ENCODE measurements around the gene LARGE2.

DNA sequence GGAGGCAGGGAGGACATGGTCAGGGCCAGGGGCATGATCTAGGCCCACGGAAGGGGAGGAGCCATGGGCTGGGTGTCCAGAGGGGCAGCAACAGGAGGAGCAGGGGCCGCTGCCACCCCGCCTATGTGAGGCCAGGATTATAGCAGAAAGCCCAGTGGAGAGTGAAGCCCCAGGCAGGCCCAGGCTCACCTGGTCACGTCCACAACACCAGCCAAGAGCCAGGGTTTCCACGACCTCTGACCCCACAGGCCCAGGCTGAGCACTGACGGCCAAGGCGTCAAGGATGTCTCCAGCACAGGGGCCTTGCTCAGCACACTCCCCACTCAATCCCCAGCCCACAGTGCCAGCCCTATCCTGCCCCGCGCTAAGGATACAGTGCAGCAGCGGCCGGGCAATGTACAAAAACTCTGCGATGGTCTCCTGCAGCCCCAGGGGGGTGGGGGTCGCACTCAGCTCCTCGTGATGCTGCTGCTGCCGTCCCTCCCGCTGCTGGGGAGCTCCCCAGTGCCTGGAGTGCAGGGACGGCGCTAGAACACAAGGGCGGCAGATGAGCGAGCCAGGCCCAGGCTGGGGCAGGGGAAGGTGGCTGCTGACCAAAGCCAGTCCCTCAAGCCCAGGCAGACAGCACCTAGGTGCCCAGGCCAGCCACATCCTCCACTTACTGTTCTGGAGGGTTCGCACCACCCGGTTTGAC, 8.4 kb upstream of the LARGE2 start:
- TF ChIP-seq, protein P1, sequence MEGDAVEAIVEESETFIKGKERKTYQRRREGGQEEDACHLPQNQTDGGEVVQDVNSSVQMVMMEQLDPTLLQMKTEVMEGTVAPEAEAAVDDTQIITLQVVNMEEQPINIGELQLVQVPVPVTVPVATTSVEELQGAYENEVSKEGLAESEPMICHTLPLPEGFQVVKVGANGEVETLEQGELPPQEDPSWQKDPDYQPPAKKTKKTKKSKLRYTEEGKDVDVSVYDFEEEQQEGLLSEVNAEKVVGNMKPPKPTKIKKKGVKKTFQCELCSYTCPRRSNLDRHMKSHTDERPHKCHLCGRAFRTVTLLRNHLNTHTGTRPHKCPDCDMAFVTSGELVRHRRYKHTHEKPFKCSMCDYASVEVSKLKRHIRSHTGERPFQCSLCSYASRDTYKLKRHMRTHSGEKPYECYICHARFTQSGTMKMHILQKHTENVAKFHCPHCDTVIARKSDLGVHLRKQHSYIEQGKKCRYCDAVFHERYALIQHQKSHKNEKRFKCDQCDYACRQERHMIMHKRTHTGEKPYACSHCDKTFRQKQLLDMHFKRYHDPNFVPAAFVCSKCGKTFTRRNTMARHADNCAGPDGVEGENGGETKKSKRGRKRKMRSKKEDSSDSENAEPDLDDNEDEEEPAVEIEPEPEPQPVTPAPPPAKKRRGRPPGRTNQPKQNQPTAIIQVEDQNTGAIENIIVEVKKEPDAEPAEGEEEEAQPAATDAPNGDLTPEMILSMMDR (IDR thresholded peaks at IDR 0.05; ENCODE audit: borderline replicate concordance, extremely low read depth, low read length, poor library complexity, severe bottlenecking): no peak
- no peak for TF ChIP-seq EZH2 (IDR thresholded peaks at IDR 0.05; ENCODE audit: borderline replicate concordance, low read depth, low read length, severe bottlenecking)

All from DND-41 (cell line).